Ovary (tissue), 3 donors: Measurements from ENCODE around the gene EHHADH.

ENCODE experiments used
- CTCF ChIP-seq, 3 donors: fragments of 450-650 bp in 2 of 3; fragments of 200-600 bp in 1 of 3; IDR thresholded peaks; one replicate each; pipeline versions ENCODE4 v1.5.1 to v1.8.0; 2016 to 2022; ENCODE audit warnings: antibody characterized with exemption in 3 of 3, mild to moderate bottlenecking in 1 of 3
- EP300 ChIP-seq: sonication (generic); formaldehyde crosslinking; IDR thresholded peaks from one replicate; pipeline ENCODE4 v1.6.1; 2017; ENCODE audit warnings: antibody characterized with exemption
- POLR2A ChIP-seq: fragments of 450-650 bp; IDR thresholded peaks from one replicate; pipeline ENCODE4 v1.6.1; 2017; ENCODE audit warnings: antibody characterized with exemption, mild to moderate bottlenecking, moderate library complexity
- donor health status: DM: no; HTN: no; CAD: no.

DNA sequence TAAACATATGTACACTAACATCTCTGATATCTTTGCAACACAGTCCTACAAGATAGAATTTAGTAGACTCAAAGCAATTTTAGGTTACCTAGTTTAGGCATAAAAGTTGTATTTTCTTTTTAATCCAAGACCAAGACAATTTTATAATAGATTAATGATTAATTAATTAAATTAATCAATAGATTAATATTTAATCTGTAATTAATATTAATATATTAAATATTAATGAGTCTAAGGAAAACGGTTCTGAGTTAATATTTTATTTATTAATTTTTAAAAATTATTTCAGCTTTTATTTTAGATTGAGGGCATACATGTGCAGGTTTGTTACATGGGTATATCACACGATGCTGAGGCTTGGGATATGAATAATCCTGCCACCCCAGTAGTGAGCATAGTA is 49.0 kb downstream of the EHHADH start:
- TF ChIP-seq CTCF (IDR thresholded peaks at IDR 0.05) (no peak), POLR2A (no peak), EP300 (no peak)
